Astrocyte (in vitro differentiated cells and primary cell): ENCODE results near the gene PBX1.

Experiments
- CTCF ChIP-seq: IDR thresholded peaks from 2 replicates; pipeline ENCODE4 v1.5.1; 2011; ENCODE audit warnings: low read depth, mild to moderate bottlenecking, inconsistent platforms, low read length, moderate library complexity; ENCODE audit not compliant: insufficient read depth
- EZH2 ChIP-seq: IDR thresholded peaks from 2 replicates; pipeline ENCODE4 v1.6.1; 2012; ENCODE audit warnings: mild to moderate bottlenecking, low read length, inconsistent platforms; ENCODE audit not compliant: insufficient read depth

- TF ChIP-seq CTCF (no peak), EZH2 (no peak)
Measured at GRCh38 chr1:164576291-164577271, 17.6 kb downstream of the PBX1 start.
